Right lobe of liver (tissue), 4 donors: ENCODE measurements around the gene JAZF1.

Source experiments
- CTCF ChIP-seq, 4 donors: fragments of 200-600 bp in 3 of 4; fragments of 450-650 bp in 1 of 4; IDR thresholded peaks; one replicate each; pipeline versions ENCODE4 v1.5.1 to v1.8.0; 2016 to 2022; ENCODE audit warnings: antibody characterized with exemption in 4 of 4, mild to moderate bottlenecking in 2 of 4
- POLR2A ChIP-seq: fragments of 450-650 bp; IDR thresholded peaks from one replicate; pipeline ENCODE4 v1.6.1; 2017; ENCODE audit warnings: antibody characterized with exemption, mild to moderate bottlenecking
- donor health status: DM: no; HTN: no; CAD: no.
- donor health status: DM: no; HTN: no; CAD: no.
- donor health status: DM: no; HTN: yes; CAD: no.

- TF ChIP-seq CTCF (IDR thresholded peaks at IDR 0.05) (no peak), POLR2A (no peak)
Observed at GRCh38 chr7:27788437-27788836, 392.2 kb downstream of the JAZF1 start.
